ENCODE data around the gene POPDC3.

GRCh38 chr6:105204331-105204730 is 24.5 kb upstream of the POPDC3 start:
- no peak for TF ChIP-seq CTCF (IDR thresholded peaks at IDR 0.05; ENCODE audit: poor library complexity, severe bottlenecking)
- no peak for TF ChIP-seq POLR2AphosphoS5 (IDR thresholded peaks at IDR 0.05)
- TF ChIP-seq EP300 (conservative IDR thresholded peaks at IDR 0.05; ENCODE audit: poor library complexity, severe bottlenecking) = no peak
- no peak for TF ChIP-seq EZH2 (IDR thresholded peaks at IDR 0.05; ENCODE audit: borderline replicate concordance, insufficient read depth, low read length, poor library complexity, severe bottlenecking)
- TF ChIP-seq MXI1 (conservative IDR thresholded peaks at IDR 0.05; ENCODE audit: poor library complexity, severe bottlenecking) = no peak
